Stimulated activated CD8-positive, alpha-beta memory T cell treated with anti-CD3 and anti-CD28 coated beads, Interleukin-15, amount 100 ng/mL, for 4 hours (primary cell): ENCODE measurements around the gene FKBP3.
"Not testable (repeated sequence)": the region's sequence is repeated elsewhere in the genome, so short reads cannot be mapped to it uniquely, and the experiment has no call there.

Experiments used
- DNase-seq, 2 donors: peaks; one replicate each; pipeline ENCODE4 v3.0.0-alpha.2; 2020; ENCODE audit warnings: low read depth in 2 of 2

FKBP3 gene

GRCh38 chr14:45134051-45134958 is at the start of gene FKBP3:
Gene FKBP3, minus strand, starts transcription at chr14:45134481. Its CDS starts 25 bp downstream, at chr14:45134456.
- DNase-seq = peak; percentile 89 to 94

- no peak for DNase-seq
Observed at GRCh38 chr14:45181806-45182205, 47.5 kb upstream of the FKBP3 start.

- no peak for DNase-seq
Observed at GRCh38 chr14:45181329-45181728, 47.0 kb upstream of the FKBP3 start.

- DNase-seq = no peak
Observed at GRCh38 chr14:45177076-45177475, 42.8 kb upstream of the FKBP3 start.

- DNase-seq = no peak
Observed at GRCh38 chr14:45169906-45170305, 35.6 kb upstream of the FKBP3 start.

- DNase-seq = no peak
Observed at GRCh38 chr14:45156067-45156466, 21.8 kb upstream of the FKBP3 start.

- DNase-seq = no peak
Observed at GRCh38 chr14:45150386-45150890, 16.2 kb upstream of the FKBP3 start.

GRCh38 chr14:45149602-45150001 is 15.3 kb upstream of the FKBP3 start:
- no peak for DNase-seq

- no peak for DNase-seq
Observed at GRCh38 chr14:45145214-45145613, 10.9 kb upstream of the FKBP3 start.

- no peak for DNase-seq
Observed at GRCh38 chr14:45144658-45145057, 10.4 kb upstream of the FKBP3 start.

- not testable (repeated sequence) for DNase-seq
Observed at GRCh38 chr14:45142083-45142482, 7.8 kb upstream of the FKBP3 start.

GRCh38 chr14:45140661-45141187 is 6.4 kb upstream of the FKBP3 start:
- DNase-seq = no peak

- DNase-seq = no peak
Observed at GRCh38 chr14:45136399-45136798, 2.1 kb upstream of the FKBP3 start.

GRCh38 chr14:45135659-45136395 is 1.5 kb upstream of the FKBP3 start, which contains the start of gene FANCM:
Gene FANCM, plus strand, starts transcription at chr14:45135930. Its CDS starts 102 bp downstream, at chr14:45136032.
- DNase-seq = peak; percentile 58 to 77

- no peak for DNase-seq
Observed at GRCh38 chr14:45135156-45135555, 875 bp upstream of the FKBP3 start.

GRCh38 chr14:45133683-45134050 is 614 bp downstream of the FKBP3 start:
- DNase-seq = no peak

- DNase-seq = no peak
Observed at GRCh38 chr14:45128963-45129629, 5.2 kb downstream of the FKBP3 start.

- no peak for DNase-seq
Observed at GRCh38 chr14:45125754-45126153, 8.5 kb downstream of the FKBP3 start.

- no peak for DNase-seq
Observed at GRCh38 chr14:45123271-45123670, 11.0 kb downstream of the FKBP3 start.

GRCh38 chr14:45120096-45120495 is 14.2 kb downstream of the FKBP3 start:
- DNase-seq = no peak

GRCh38 chr14:45118594-45118993 is 15.7 kb downstream of the FKBP3 start:
- no peak for DNase-seq

GRCh38 chr14:45114327-45114726 is 20.0 kb downstream of the FKBP3 start:
- DNase-seq = no peak
